Endothelial cell (in vitro differentiated cells): ENCODE measurements around the gene ATOX1. TPM values are rescaled to one million over a fixed set of nuclear protein-coding genes. Genes with fewer than 3 reads are reported as not detected.
A peak's percentile ranks its signal among the peaks of the same experiment; 100 is the strongest.

Experiments
- DNase-seq: peaks from one replicate; pipeline ENCODE4 v3.0.0; 2021; ENCODE audit warnings: low spot score
- H3K27ac Mint-ChIP-seq: one replicate; pipeline ENCODE4 v1.8.0; 2021; ENCODE audit warnings: mixed read lengths, inconsistent platforms; ENCODE audit not compliant: unreplicated experiment
- H3K27me3 Mint-ChIP-seq: one replicate; pipeline ENCODE4 v1.8.0; 2021; ENCODE audit warnings: mild to moderate bottlenecking, moderate library complexity, mixed read lengths, inconsistent platforms; ENCODE audit not compliant: unreplicated experiment
- H3K36me3 Mint-ChIP-seq: one replicate; pipeline ENCODE4 v1.8.0; 2021; ENCODE audit warnings: mild to moderate bottlenecking, low read depth, mixed read lengths, inconsistent platforms; ENCODE audit not compliant: unreplicated experiment
- H3K4me1 Mint-ChIP-seq: one replicate; pipeline ENCODE4 v1.8.0; 2021; ENCODE audit warnings: mild to moderate bottlenecking, mixed read lengths, inconsistent platforms; ENCODE audit not compliant: unreplicated experiment
- H3K4me3 Mint-ChIP-seq: one replicate; pipeline ENCODE4 v1.8.0; 2021; ENCODE audit warnings: mild to moderate bottlenecking, mixed read lengths, inconsistent platforms; ENCODE audit not compliant: unreplicated experiment
- H3K9me3 Mint-ChIP-seq: one replicate; pipeline ENCODE4 v1.8.0; 2021; ENCODE audit warnings: mixed read lengths, inconsistent platforms; ENCODE audit not compliant: unreplicated experiment
- CTCF ChIP-seq: fragments of 200-600 bp; sonication (generic); IDR thresholded peaks from one replicate; pipeline ENCODE4 v1.5.0; 2021; ENCODE audit warnings: antibody characterized with exemption; ENCODE audit not compliant: unreplicated experiment
- total RNA-seq: library from RNA; stranded (reverse); fragmentation: NEBNext Ultra II Directional; extraction: Animal tissue kit (Norgen Biotek cat#: 25700); gene quantifications from one replicate; pipeline ENCODE4 v1.2.1, GENCODE V29; 2021; ENCODE audit not compliant: unreplicated experiment

ATOX1 gene
- total RNA-seq, 1 donor from 2014 or later: 106 TPM

GRCh38 chr5:151750121-151750520 is 8.3 kb downstream of the ATOX1 start:
- TF ChIP-seq CTCF: no peak
- H3K27ac Mint-ChIP-seq: no peak overlapping the region

GRCh38 chr5:151745071-151745705 is 13.2 kb downstream of the ATOX1 start:
- no peak for TF ChIP-seq CTCF
- H3K27me3 Mint-ChIP-seq: no peaks in the 10 kb centered on the region
- no peaks in the 10 kb centered on the region for H3K9me3 Mint-ChIP-seq
- H3K4me3 Mint-ChIP-seq: peak overlapping the region; percentile 32
- DNase-seq: no peak
- H3K27ac Mint-ChIP-seq: no peak overlapping the region
- peaks cover 9% of the 10 kb centered on the region for H3K36me3 Mint-ChIP-seq
- peaks cover 24% of the 10 kb centered on the region for H3K4me1 Mint-ChIP-seq

More at GRCh38 chr5:151750121-151750520, 8.3 kb downstream of the ATOX1 start:
- Mint-ChIP-seq H3K36me3 (peaks cover 7% of the 10 kb centered on the region), H3K4me1 (peaks cover 18% of the 10 kb centered on the region), H3K27me3 (no peaks in the 10 kb centered on the region), H3K9me3 (no peaks in the 10 kb centered on the region), H3K4me3 (no peak overlapping the region)
- no peak for DNase-seq

DNA sequence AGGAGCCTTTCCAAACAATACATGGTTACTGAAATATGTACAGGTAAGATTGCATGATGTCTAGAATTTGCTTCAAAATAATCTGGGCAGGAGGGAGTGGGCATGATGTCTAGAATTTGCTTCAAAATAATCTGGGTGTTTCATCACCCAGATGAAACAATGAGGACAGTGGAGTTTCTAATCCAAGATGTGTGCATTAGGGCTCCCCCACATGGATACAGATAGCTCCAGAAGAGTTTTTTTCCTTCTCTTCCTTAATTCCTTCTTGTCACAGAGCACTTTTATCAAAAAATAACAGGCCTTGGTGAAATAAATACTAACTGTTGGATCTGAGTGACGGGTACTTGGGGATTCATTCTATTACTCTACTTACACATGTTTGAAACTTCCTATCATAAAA is 14.9 kb downstream of the ATOX1 start:
- Mint-ChIP-seq H3K27me3 (peaks cover 2% of the 10 kb centered on the region), H3K9me3 (no peaks in the 10 kb centered on the region)

GRCh38 chr5:151742870-151743294 is 15.5 kb downstream of the ATOX1 start:
- peaks cover 28% of the 10 kb centered on the region for H3K4me1 Mint-ChIP-seq
- peaks cover 2% of the 10 kb centered on the region for H3K27me3 Mint-ChIP-seq
- peak; percentile 67 for TF ChIP-seq CTCF
- no peak overlapping the region for H3K27ac Mint-ChIP-seq
- H3K36me3 Mint-ChIP-seq: peaks cover 9% of the 10 kb centered on the region
- no peak overlapping the region for H3K4me3 Mint-ChIP-seq
- DNase-seq: peak; percentile 53
- no peaks in the 10 kb centered on the region for H3K9me3 Mint-ChIP-seq

More for the DNA sequence above, 14.9 kb downstream of the ATOX1 start:
- Mint-ChIP-seq H3K27ac (no peak overlapping the region), H3K4me3 (no peak overlapping the region), H3K4me1 (peaks cover 28% of the 10 kb centered on the region), H3K36me3 (peaks cover 9% of the 10 kb centered on the region)
- no peak for TF ChIP-seq CTCF
- no peak for DNase-seq

DNA sequence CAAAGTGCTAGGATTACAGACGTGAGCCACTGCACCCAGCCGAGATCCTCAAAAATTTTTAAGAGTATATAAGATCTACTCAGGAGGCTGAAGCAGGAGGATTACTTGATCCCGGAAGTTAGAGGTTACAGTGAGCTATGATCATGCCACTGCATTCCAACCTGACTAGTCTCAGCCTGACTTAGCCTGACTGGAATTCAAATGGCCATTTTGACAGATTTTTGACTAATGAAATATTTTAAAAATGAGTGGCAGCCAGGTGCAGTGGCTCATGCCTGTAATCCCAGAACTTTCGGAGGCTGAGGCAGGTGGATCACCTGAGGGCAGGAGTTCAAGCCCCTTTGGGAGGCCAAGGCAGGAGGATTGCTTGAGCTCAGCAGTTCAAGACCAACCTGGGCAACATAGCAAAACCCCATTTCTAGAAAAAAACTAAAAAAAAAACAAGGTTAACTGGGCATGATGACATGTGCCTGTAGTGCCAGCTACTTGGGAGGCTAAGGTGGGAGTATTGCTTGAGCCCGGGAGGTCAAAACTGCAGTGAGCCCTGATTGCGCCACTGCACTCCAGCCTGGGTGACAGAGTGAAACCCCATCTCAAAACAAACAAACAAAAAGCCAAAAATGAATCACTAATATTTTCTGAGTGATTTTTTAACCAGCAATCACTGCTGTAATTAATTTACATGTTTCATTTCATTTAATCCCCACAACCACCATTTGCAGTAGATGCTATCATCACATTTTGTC is 16.6 kb downstream of the ATOX1 start:
- Mint-ChIP-seq H3K9me3 (no peaks in the 10 kb centered on the region), H3K36me3 (peaks cover 9% of the 10 kb centered on the region), H3K4me1 (peaks cover 26% of the 10 kb centered on the region), H3K27me3 (peaks cover 2% of the 10 kb centered on the region), H3K4me3 (no peak overlapping the region), H3K27ac (no peak overlapping the region)
- DNase-seq: no peak
- no peak for TF ChIP-seq CTCF
